HepG2 (cell line): ENCODE results near the gene HIPK2. TPM values are rescaled to one million over a fixed set of nuclear protein-coding genes. Genes with fewer than 3 reads are reported as not detected.
A peak's percentile ranks its signal among the peaks of the same experiment; 100 is the strongest.

Source experiments
- CREB1 ChIP-seq, 2 experiments: fragments of 450-650 bp in 1 of 2; IDR thresholded peaks; 2 replicates each; pipeline ENCODE4 v1.6.1; 2016 to 2017; ENCODE audit warnings: control low read depth in 1 of 2, mild to moderate bottlenecking in 1 of 2, missing compliant biosample characterization in 1 of 2, missing genetic modification characterization in 1 of 2
- FOSL1 ChIP-seq: sonication (generic); formaldehyde crosslinking; IDR thresholded peaks from 2 replicates; pipeline ENCODE4 v1.9.0; 2021; ENCODE audit warnings: missing genetic modification reagents, borderline replicate concordance
- FOSL2 ChIP-seq: sonication (generic); formaldehyde crosslinking; IDR thresholded peaks from 2 replicates; pipeline ENCODE4 v1.4.0; 2020; ENCODE audit warnings: missing genetic modification reagents
- FOXP1 ChIP-seq, 2 experiments: fragments of 450-650 bp in 1 of 2; IDR thresholded peaks; 2 replicates each; pipeline ENCODE4 v1.6.1; 2017 to 2018; ENCODE audit warnings: antibody characterized with exemption in 1 of 2
- HMG20A ChIP-seq: IDR thresholded peaks from 2 replicates; pipeline ENCODE4 v1.6.1; 2016; ENCODE audit warnings: borderline replicate concordance
- HMG20B ChIP-seq: conservative IDR thresholded peaks from 2 replicates; pipeline ENCODE4 v1.6.1; 2016; ENCODE audit warnings: missing genetic modification reagents, missing compliant biosample characterization
- NCOA2 ChIP-seq: sonication (generic); formaldehyde crosslinking; IDR thresholded peaks from 2 replicates; pipeline ENCODE4 v1.8.0; 2022; ENCODE audit warnings: inconsistent platforms
- NR2F2 ChIP-seq: IDR thresholded peaks from 2 replicates; pipeline ENCODE4 v1.6.1; 2012; ENCODE audit warnings: low read depth, inconsistent platforms, borderline replicate concordance
- PHF21A ChIP-seq: sonication (generic); formaldehyde crosslinking; IDR thresholded peaks from 2 replicates; pipeline ENCODE4 v1.5.0; 2020; ENCODE audit warnings: mild to moderate bottlenecking, missing genetic modification reagents
- SALL1 ChIP-seq: sonication (generic); formaldehyde crosslinking; IDR thresholded peaks from 2 replicates; pipeline ENCODE4 v1.8.0; 2022; ENCODE audit warnings: mild to moderate bottlenecking, missing genetic modification reagents
- TARDBP ChIP-seq: sonication (generic); formaldehyde crosslinking; IDR thresholded peaks from 2 replicates; pipeline ENCODE4 v1.8.0; 2022; ENCODE audit warnings: mild to moderate bottlenecking, missing genetic modification reagents
- TBL1XR1 ChIP-seq: fragments of 150-350 bp; IDR thresholded peaks from 2 replicates; pipeline ENCODE4 v1.6.1; 2014; ENCODE audit warnings: borderline replicate concordance, low read length; ENCODE audit not compliant: partially characterized antibody
- ZNF24 ChIP-seq: fragments of 450-650 bp; IDR thresholded peaks from 2 replicates; pipeline ENCODE4 v1.6.1; 2017; ENCODE audit warnings: antibody characterized with exemption, mild to moderate bottlenecking
- ZNF292 ChIP-seq: sonication (generic); formaldehyde crosslinking; IDR thresholded peaks from 2 replicates; pipeline ENCODE4 v1.8.1; 2022; ENCODE audit warnings: mild to moderate bottlenecking, low read depth, missing genetic modification reagents, borderline replicate concordance
- ZNF614 ChIP-seq: IDR thresholded peaks from 2 replicates; pipeline ENCODE4 v1.6.1; 2018; ENCODE audit warnings: missing biosample characterization, missing genetic modification reagents, inconsistent platforms, borderline replicate concordance
- ZNF772 ChIP-seq: sonication (generic); formaldehyde crosslinking; IDR thresholded peaks from 2 replicates; pipeline ENCODE4 v1.5.0; 2020; ENCODE audit warnings: mild to moderate bottlenecking, missing genetic modification reagents
- ZNF776 ChIP-seq: sonication (generic); formaldehyde crosslinking; IDR thresholded peaks from 2 replicates; pipeline ENCODE4 v1.4.0; 2020; ENCODE audit warnings: mild to moderate bottlenecking, missing genetic modification reagents
- polyA plus RNA-seq, 8 experiments: library from polyadenylated mRNA; depleted of rRNA in 3 of 8; stranded (reverse) in 7 of 8; unstranded in 1 of 8; fragments of >200 nt; fragmentation: Illumina TruSeq in 4 of 8; extraction: Trizol in 4 of 8; gene quantifications; 2 replicates each; pipeline versions ENCODE4 v1.2.1 to v1.2.3, GENCODE V29; 2011 to 2016; ENCODE audit warnings: low read depth in 4 of 8, missing spikeins in 1 of 8, mixed read lengths in 1 of 8; ENCODE audit not compliant: insufficient read depth in 1 of 8
- total RNA-seq, 5 experiments: library from RNA; depleted of rRNA; stranded (reverse); fragments of >200 nt; fragmentation: Illumina TruSeq; extraction: Trizol; gene quantifications; 2 replicates each; pipeline ENCODE4 v1.2.3, GENCODE V29; 2016; ENCODE audit warnings: low read depth in 1 of 5
- TF ChIP-seq, protein P1 (sequence below): sonication (generic); formaldehyde crosslinking; IDR thresholded peaks from 2 replicates; pipeline ENCODE4 v1.4.0; 2020; ENCODE audit warnings: missing genetic modification reagents
- TF ChIP-seq, protein P2 (sequence below): sonication (generic); formaldehyde crosslinking; IDR thresholded peaks from 2 replicates; pipeline ENCODE4 v1.5.0; 2020; ENCODE audit warnings: missing genetic modification reagents, mild to moderate bottlenecking, borderline replicate concordance
- TF ChIP-seq, protein P3 (sequence below): IDR thresholded peaks from 2 replicates; pipeline ENCODE4 v1.6.1; 2016; ENCODE audit warnings: low read depth
- TF ChIP-seq, protein P4 (sequence below): sonication (generic); formaldehyde crosslinking; IDR thresholded peaks from 2 replicates; pipeline ENCODE4 v1.8.0; 2022; ENCODE audit warnings: missing genetic modification reagents, low read depth, mild to moderate bottlenecking, borderline replicate concordance
- TF ChIP-seq, protein P5 (sequence below): sonication (generic); formaldehyde crosslinking; IDR thresholded peaks from 2 replicates; pipeline ENCODE4 v1.4.0; 2020; ENCODE audit warnings: missing genetic modification reagents, mild to moderate bottlenecking, borderline replicate concordance

HIPK2 gene
- total and polyA plus RNA-seq, 2 of the 13 experiments (the other 11 are each of a cell fraction or from before 2014, with no cell fraction given) = 14.4 to 20.2 TPM

DNA sequence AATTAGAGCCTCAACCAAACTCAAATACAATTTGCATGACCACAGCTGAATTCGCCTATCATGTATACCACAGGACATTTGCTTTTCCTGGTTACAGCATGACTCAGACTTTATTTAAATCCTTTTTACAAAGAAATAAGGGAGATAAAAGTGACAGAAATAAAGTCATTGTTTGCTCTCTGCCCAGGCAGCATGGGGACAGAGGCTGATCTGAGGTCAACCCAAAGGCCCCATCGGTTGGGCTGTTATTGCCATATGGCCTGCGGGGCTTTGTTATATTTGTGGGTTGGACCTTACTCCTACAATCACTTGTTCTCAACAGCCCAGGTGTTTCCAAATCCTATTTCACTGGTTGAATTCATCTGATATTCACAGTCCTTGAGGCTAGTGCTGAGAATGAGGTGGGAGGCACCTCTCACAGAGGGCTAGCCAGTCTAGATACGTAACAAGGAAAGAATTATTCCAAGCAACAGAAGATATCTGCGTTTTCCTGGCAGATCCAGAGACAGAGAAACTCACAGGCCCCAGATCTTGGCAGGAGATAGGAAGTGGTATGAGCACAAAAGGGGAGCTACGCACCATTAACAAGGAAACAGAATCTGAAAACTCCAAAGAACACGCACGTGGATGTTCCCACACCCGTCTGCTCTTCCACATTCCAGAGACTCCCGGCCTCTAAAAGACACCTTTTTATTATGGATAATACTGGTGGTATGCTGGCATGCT is 117.3 kb downstream of the HIPK2 start (continued):
- 0 out of 2 replicates have a peak, but pooled peaks have one; percentile 49 for TF ChIP-seq ZNF24
- TF ChIP-seq, protein P1, sequence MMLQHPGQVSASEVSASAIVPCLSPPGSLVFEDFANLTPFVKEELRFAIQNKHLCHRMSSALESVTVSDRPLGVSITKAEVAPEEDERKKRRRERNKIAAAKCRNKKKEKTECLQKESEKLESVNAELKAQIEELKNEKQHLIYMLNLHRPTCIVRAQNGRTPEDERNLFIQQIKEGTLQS = peak; percentile 26; the same call in 1 of the 2 replicates
- peak; percentile 19 for TF ChIP-seq TBL1XR1
- TF ChIP-seq, protein P2, sequence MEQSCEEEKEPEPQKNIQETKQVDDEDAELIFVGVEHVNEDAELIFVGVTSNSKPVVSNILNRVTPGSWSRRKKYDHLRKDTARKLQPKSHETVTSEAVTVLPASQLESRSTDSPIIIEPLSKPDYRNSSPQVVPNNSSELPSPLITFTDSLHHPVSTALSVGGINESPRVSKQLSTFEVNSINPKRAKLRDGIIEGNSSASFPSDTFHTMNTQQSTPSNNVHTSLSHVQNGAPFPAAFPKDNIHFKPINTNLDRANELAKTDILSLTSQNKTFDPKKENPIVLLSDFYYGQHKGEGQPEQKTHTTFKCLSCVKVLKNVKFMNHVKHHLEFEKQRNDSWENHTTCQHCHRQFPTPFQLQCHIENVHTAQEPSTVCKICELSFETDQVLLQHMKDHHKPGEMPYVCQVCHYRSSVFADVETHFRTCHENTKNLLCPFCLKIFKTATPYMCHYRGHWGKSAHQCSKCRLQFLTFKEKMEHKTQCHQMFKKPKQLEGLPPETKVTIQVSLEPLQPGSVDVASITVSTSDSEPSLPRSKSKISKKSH (CRISPR knock-in tag) = no peak
- peak; percentile 36; the same call in 1 of the 2 replicates for TF ChIP-seq NR2F2
- TF ChIP-seq ZNF614 (CRISPR knock-in tag) = 0 out of 2 replicates have a peak, but pooled peaks have one; percentile 54
- TF ChIP-seq FOXP1 (IDR thresholded peaks at IDR 0.05) = no peak
- peak; percentile 53; the same call in 1 of the 2 replicates for TF ChIP-seq FOXP1 (CRISPR knock-in tag; IDR thresholded peaks at IDR 0.05)
- peak; percentile 85 for TF ChIP-seq FOSL2 (CRISPR knock-in tag)
- peak; percentile 62; the same call in 1 of the 2 replicates for TF ChIP-seq PHF21A (CRISPR knock-in tag)
- peak; percentile 53; the same call in 1 of the 2 replicates for TF ChIP-seq HMG20A
- TF ChIP-seq SALL1 (CRISPR knock-in tag) = peak; percentile 79
- no peak for TF ChIP-seq ZNF772 (CRISPR knock-in tag)
- TF ChIP-seq, protein P3, sequence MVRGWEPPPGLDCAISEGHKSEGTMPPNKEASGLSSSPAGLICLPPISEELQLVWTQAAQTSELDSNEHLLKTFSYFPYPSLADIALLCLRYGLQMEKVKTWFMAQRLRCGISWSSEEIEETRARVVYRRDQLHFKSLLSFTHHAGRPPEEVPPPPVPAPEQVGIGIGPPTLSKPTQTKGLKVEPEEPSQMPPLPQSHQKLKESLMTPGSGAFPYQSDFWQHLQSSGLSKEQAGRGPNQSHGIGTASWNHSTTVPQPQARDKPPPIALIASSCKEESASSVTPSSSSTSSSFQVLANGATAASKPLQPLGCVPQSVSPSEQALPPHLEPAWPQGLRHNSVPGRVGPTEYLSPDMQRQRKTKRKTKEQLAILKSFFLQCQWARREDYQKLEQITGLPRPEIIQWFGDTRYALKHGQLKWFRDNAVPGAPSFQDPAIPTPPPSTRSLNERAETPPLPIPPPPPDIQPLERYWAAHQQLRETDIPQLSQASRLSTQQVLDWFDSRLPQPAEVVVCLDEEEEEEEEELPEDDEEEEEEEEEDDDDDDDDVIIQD (CRISPR knock-in tag) = 0 out of 2 replicates have a peak, but pooled peaks have one; percentile 27
- TF ChIP-seq, protein P4, sequence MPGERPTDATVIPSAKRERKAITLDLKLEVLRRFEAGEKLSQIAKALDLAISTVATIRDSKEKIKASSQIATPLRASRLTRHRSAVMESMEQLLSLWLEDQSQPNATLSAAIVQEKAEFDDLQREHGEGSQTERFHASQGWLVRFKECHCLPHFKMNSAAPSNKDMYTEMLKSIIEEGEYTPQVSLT (CRISPR knock-in tag) = no peak
- peak; percentile 72 for TF ChIP-seq NCOA2
- TF ChIP-seq TARDBP = peak; percentile 30; the same call in 1 of the 2 replicates
- no peak for TF ChIP-seq CREB1 (IDR thresholded peaks at IDR 0.05)
- TF ChIP-seq CREB1 (CRISPR knock-in tag; IDR thresholded peaks at IDR 0.05) = 0 out of 2 replicates have a peak, but pooled peaks have one; percentile 36
- 0 out of 2 replicates have a peak, but pooled peaks have one; percentile 10 for TF ChIP-seq ZNF292 (CRISPR knock-in tag)
- TF ChIP-seq ZNF776 (CRISPR knock-in tag) = no peak
- TF ChIP-seq, protein P5, sequence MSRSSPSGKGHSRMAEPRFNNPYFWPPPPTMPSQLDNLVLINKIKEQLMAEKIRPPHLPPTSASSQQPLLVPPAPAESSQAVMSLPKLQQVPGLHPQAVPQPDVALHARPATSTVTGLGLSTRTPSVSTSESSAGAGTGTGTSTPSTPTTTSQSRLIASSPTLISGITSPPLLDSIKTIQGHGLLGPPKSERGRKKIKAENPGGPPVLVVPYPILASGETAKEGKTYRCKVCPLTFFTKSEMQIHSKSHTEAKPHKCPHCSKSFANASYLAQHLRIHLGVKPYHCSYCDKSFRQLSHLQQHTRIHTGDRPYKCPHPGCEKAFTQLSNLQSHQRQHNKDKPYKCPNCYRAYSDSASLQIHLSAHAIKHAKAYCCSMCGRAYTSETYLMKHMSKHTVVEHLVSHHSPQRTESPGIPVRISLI (CRISPR knock-in tag) = peak; percentile 24; the same call in 1 of the 2 replicates
- peak; percentile 67; the same call in 1 of the 2 replicates for TF ChIP-seq FOSL1 (CRISPR knock-in tag)
- TF ChIP-seq HMG20B = peak; percentile 38; the same call in 1 of the 2 replicates
